Measurements from ENCODE around the gene RASGRF1.

Gene RASGRF1

DNA sequence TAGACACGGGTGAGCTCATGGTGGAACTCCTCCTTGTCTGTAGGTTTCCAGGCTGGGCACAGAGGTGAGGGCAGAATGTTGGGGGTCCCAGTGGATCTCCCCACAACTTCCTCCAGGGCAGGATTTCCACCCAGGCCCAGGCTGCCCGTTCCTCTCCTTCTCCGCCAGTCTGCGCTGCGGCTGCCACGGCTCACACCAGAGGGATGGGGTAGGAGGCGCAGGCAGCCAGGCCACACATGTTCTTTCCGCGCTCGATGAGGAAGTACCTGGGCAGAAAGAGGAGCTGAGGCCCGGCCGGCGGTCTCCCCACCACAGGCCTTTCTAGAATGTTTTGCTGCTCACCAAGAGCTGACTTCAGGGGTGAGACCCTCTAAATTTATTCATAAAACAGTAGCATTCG is 168.6 kb downstream of the RASGRF1 start:
- DNase-seq (ENCODE audit: low read depth): no peak
- no peak overlapping the region for H3K4me3 ChIP-seq (ENCODE audit: low read length)
- TF ChIP-seq, protein P1, sequence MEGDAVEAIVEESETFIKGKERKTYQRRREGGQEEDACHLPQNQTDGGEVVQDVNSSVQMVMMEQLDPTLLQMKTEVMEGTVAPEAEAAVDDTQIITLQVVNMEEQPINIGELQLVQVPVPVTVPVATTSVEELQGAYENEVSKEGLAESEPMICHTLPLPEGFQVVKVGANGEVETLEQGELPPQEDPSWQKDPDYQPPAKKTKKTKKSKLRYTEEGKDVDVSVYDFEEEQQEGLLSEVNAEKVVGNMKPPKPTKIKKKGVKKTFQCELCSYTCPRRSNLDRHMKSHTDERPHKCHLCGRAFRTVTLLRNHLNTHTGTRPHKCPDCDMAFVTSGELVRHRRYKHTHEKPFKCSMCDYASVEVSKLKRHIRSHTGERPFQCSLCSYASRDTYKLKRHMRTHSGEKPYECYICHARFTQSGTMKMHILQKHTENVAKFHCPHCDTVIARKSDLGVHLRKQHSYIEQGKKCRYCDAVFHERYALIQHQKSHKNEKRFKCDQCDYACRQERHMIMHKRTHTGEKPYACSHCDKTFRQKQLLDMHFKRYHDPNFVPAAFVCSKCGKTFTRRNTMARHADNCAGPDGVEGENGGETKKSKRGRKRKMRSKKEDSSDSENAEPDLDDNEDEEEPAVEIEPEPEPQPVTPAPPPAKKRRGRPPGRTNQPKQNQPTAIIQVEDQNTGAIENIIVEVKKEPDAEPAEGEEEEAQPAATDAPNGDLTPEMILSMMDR (conservative IDR thresholded peaks at IDR 0.05; ENCODE audit: low read length): no peak

DNA sequence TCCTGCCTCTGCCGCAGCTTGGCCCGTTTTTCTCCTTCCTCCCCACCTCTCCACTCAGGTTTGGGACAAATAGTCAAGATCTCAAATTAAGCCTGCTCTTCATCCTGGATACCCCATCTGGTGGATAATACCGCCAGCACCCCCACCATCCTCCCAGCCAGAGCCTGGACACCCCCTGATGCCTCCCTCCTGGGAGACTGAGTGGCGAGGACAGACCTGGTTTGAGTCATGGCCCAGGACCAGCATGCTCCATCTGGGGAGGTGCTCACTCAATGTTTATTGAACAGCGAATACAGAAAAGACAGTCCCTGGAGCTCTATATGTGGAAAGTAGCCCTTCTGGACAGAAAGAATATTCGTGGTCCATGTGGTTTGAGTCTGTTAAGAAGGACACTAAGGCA is 169.1 kb downstream of the RASGRF1 start:
- TF ChIP-seq, protein P1 (conservative IDR thresholded peaks at IDR 0.05; ENCODE audit: low read length): no peak
- DNase-seq (ENCODE audit: low read depth): no peak
- H3K4me3 ChIP-seq (ENCODE audit: low read length): no peak overlapping the region

DNA sequence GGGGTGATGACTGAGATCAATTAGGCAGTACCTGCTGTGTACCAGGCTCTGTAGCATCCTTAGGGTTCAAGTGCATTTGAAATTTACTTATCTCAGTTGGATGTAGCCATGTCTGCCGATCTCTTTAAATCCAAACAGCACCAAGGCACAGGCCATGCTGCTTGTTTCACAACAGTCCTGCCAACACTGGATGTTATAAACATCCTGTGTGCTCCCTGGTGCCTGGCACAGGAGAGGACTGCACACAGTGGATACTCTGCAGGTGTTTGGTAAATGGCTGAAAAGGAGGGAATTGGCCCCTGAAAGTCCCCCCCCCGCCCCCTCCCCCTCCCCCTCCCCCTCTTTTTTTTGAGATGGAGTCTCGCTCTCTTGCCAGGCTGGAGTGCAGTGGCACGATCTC is 172.7 kb downstream of the RASGRF1 start:
- TF ChIP-seq, protein P1 (conservative IDR thresholded peaks at IDR 0.05; ENCODE audit: low read length): no peak
- H3K4me3 ChIP-seq (ENCODE audit: low read length): no peak overlapping the region
- DNase-seq (ENCODE audit: low read depth): no peak

DNA sequence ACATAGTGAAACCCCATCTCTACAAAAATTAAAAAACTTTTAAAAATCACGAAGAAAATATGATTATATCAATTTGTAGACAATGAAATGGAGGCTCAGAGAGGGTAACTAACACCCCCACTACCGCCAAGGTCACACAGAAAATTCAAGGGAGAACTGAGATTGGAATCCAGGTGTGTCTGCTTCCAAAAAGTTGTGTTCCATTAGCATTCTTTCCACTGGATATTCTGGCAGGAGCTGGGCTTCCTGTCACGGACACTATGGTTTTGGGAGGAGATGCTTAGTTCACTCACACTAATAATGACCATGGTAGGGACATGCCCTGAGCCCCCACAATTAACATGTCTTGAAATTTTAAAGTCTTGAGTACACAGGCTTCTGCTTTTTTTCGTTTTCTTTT is 174.5 kb downstream of the RASGRF1 start:
- H3K4me3 ChIP-seq (ENCODE audit: low read length): no peak overlapping the region
- TF ChIP-seq, protein P1 (conservative IDR thresholded peaks at IDR 0.05; ENCODE audit: low read length): no peak
- DNase-seq (ENCODE audit: low read depth): no peak

DNA sequence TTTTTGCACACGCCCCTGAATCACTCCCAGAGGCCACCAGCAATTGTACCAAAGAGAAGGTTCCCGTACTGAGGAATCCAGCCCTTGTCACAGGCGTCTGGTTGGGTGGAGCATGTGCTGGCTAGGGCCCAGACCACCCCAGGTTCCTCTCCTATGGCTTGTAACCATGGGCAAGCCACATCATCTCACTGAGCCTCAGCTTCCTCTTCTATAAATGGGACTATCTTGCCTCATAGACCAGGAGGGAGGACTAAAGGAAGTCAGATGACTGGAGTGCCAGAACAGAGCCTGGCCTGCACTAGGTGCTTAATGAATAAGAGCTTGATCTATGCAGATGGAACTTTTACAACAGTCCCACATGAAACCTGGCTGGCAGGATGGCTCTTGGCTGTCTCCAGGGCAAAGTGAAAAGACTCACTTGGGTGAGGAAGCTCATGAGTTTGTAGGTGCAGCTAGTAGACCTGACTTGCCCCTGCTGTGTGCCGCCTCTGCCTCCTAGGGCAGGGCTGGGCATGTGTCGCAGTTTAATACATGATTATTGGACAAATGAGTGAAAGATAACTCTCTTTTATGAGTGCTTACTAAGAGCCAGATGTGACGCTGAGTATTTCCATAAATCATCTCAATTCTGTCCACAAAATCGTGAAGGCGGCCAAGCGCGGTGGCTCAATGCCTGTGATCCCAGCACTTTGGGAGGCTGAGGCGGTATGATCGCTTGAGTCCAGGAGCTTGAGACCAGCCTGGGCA is 175.1 kb downstream of the RASGRF1 start:
- H3K4me3 ChIP-seq (ENCODE audit: low read length): no peak overlapping the region
- TF ChIP-seq, protein P1 (conservative IDR thresholded peaks at IDR 0.05; ENCODE audit: low read length): no peak
- DNase-seq (ENCODE audit: low read depth): peak; percentile 56

DNA sequence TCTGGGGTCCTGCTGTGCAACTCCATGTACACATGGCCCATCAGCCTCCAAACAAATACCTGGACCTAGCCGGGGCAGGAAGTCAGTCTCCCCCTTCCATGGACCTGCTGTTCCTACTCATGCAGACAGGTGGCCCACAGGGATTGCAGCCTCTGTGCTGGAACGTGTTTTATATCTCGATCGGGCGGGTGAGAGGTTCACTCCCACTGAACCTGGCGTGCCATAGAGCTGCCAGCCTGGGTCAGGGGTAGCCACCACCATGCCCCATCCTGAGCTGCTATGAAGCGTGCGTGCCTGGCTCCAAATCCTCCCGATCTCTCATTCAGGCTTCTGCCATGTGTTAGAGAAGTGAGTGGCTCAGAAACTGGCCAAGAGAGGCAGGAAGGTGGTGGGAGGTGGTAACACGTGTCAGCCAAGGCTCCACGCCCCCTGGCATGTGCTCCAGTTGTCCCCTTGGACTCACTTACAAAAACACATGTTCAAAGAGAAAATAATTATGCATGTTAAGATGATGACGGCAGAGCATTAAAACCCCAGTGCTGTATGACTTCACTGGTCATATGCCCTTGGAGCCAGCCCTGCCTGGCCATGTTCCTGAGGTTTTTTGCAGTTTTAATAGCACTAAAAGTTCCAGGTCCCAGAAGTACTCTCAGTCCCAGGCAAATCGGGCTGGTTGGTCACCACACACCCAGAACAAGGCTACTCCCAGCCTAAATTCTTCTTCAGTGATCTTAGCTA is 176.4 kb downstream of the RASGRF1 start:
- peak; percentile 46 for DNase-seq (ENCODE audit: low read depth)
- no peak overlapping the region for H3K4me3 ChIP-seq (ENCODE audit: low read length)
- TF ChIP-seq, protein P1 (conservative IDR thresholded peaks at IDR 0.05; ENCODE audit: low read length): peak; percentile 48

DNA sequence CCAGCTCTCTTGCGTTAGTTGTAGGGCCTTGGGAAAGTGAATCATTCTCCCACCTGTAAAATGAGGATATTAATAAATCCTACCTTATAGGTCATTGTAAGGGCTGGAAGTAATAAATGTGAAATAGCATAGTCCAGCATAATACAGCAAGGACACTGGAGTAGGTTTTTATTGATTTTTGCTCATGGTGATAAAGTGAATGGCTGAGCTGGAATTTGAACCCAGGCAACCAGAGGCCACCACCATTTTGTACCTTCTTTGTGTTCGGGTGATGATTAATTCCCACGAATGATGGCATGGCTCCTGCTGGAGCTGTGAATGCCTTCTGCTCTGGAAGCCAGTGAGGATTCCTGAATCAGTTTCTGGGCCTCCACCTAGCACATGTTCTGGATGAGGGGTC is 177.6 kb downstream of the RASGRF1 start:
- no peak overlapping the region for H3K4me3 ChIP-seq (ENCODE audit: low read length)
- DNase-seq (ENCODE audit: low read depth): no peak
- TF ChIP-seq, protein P1 (conservative IDR thresholded peaks at IDR 0.05; ENCODE audit: low read length): no peak

Data from AG10803 (cell line).